Measurements from ENCODE around the gene PCNX1.

The PCNX1 gene

DNA sequence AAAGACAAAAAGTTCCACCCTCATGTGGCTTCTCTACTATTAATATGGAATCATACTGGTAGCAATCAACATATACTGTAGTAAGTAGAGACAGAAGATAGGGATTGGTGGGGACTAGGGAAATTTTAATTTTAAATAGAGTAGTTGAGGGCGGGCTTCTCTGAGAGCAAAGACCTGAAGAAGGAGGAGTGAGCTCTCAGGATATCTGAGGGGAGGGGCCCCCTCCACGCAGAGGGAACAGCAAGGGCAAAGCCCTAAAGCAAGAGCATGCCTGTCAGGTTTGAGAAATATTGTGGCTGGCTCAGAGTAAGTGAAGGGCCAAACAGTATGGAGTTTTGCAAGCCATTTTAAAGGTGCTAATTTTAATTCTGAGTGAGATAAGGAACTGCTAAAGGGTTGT, 64.3 kb downstream of the PCNX1 start:
- TF ChIP-seq, protein P1, sequence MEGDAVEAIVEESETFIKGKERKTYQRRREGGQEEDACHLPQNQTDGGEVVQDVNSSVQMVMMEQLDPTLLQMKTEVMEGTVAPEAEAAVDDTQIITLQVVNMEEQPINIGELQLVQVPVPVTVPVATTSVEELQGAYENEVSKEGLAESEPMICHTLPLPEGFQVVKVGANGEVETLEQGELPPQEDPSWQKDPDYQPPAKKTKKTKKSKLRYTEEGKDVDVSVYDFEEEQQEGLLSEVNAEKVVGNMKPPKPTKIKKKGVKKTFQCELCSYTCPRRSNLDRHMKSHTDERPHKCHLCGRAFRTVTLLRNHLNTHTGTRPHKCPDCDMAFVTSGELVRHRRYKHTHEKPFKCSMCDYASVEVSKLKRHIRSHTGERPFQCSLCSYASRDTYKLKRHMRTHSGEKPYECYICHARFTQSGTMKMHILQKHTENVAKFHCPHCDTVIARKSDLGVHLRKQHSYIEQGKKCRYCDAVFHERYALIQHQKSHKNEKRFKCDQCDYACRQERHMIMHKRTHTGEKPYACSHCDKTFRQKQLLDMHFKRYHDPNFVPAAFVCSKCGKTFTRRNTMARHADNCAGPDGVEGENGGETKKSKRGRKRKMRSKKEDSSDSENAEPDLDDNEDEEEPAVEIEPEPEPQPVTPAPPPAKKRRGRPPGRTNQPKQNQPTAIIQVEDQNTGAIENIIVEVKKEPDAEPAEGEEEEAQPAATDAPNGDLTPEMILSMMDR (IDR thresholded peaks at IDR 0.05; ENCODE audit: extremely low read depth, missing control alignments), result no peak
- DNase-seq (ENCODE audit: low spot score), result no peak

DNA sequence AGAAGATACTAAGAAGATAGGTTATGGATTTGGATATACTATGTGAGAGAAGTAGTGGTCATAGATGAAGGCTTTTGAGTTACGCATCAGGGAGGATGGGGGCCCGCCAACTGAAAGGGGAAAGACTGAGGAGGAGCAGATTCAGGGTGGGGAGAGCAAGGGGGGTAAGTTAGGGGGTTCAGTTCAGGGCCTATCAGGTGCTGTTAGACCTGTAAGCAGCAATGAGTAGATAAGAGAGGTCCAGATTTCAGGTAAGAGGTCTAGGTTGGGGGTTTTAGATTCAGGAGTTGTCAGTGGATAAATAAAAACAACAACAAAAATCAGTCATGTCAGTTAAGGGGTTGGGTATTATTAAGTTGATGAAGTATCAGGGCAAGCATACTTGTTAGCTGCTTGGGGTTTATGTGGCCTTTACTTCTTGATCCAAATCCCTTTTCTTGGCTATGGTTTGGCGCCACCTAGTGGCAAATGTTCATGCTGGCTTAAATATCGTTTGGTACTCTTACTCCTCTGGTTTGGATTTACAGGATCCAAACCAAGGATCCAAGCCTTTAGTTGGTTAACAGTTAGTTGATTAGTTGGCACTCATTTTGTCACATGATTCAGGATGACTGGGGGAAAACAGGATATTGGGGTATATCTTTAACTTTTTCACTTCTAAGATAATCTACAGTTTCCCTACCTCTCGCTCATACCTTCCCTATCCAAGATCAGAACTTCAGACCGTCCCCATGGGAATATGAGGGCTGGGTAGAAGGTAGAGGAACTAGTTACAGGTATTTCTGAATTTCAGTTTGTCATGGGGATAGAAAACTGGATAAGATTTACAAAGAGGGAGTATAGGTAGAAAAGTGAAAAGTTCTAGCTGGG, 65.1 kb downstream of the PCNX1 start:
- DNase-seq (ENCODE audit: low spot score), result peak; percentile 56
- TF ChIP-seq, protein P1 (IDR thresholded peaks at IDR 0.05; ENCODE audit: extremely low read depth, missing control alignments), result peak; percentile 87

DNA sequence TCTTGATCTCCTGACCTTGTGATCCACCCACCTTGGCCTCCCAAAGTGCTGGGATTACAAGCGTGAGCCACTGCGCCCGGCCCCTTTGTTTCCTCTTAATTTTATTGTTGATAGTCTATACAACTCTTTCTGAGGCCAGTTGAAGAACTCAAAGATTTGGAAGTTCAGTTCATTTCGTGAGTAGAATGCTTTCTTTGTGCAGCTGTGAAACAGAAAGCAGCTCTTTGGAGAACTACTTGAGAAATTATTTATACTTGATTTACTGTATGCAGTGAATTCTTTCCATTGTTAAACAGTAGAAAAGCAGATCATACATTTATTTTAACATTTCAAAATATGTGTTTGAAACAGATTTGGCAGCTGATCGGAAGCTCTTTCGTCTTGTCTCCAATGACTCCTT, 69.3 kb downstream of the PCNX1 start:
- TF ChIP-seq, protein P1 (IDR thresholded peaks at IDR 0.05; ENCODE audit: extremely low read depth, missing control alignments), result no peak
- DNase-seq (ENCODE audit: low spot score), result no peak

DNA sequence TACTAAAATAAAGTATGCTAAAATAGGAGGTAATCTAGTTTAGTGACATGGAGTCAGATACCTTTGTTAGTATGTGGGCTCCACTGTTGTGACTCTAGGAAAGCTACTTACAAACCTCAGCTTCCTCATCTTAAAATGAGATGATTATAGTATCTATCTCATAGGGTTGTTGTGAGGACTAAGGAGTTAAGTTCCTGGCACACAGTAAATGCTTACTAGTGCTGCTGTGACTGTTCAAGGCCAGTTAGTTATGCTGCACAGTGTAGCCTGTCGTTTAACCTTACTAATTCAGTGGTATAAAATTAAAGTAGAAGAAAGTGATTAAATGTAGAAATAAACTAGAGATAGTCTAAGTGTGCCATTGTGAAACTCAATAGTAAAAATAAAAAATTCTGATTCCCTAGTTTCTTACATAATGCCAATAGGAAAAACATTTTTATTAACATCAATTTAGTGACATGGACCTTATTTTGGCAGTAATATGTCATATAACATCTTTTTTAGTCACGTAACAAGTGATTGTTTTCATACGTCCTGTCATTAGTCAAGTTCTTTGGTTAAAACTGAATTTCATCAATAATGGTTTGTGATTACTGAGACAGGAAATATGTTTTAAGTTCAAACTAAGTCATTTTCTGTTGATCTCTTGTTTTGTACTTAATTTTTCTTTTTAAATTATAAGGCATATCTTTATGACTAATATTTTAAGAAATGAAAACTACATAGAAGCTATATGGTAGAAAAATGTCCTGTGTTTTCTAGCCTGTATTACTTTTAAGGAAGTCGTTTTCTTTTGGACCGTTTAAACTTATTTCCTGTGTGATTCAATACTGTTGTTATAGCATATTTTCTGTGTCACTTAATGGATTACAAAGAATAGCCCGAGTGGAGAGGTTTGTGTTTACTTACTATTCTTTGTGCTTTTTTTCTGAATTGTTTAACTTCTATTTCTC, 74.0 kb downstream of the PCNX1 start:
- no peak for DNase-seq (ENCODE audit: low spot score)
- TF ChIP-seq, protein P1 (IDR thresholded peaks at IDR 0.05; ENCODE audit: extremely low read depth, missing control alignments), result no peak

- TF ChIP-seq, protein P1 (IDR thresholded peaks at IDR 0.05; ENCODE audit: extremely low read depth, missing control alignments), result no peak
- DNase-seq (ENCODE audit: low spot score), result no peak
These were observed 74.9 kb downstream of the PCNX1 start for GRCh38 chr14:70982200-70982599.

GRCh38 chr14:70987041-70987440, 79.8 kb downstream of the PCNX1 start:
- no peak for DNase-seq (ENCODE audit: low spot score)
- TF ChIP-seq, protein P1 (IDR thresholded peaks at IDR 0.05; ENCODE audit: extremely low read depth, missing control alignments), result no peak

DNA sequence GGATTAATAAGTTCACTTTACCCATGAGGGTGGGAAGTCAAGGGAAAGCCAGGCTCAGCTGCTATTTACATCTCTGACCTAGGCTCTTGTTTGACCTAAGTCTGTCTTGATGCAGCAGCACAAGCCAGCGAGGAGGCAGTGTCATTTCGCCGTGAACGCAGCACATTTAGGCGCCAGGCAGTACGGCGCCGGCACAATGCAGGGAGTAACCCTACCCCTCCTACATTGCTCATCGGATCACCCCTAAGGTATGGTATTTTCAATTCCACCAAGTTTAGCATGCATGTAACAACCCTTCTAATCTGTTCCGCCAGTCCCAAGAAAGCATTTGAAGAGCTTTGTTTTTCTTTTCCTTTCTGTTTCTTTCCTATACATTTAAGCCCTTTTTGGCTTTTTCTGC, 81.2 kb downstream of the PCNX1 start:
- DNase-seq (ENCODE audit: low spot score), result no peak
- TF ChIP-seq, protein P1 (IDR thresholded peaks at IDR 0.05; ENCODE audit: extremely low read depth, missing control alignments), result no peak
